Measurements from ENCODE around the gene CDC27. TPM values are rescaled to one million over a fixed set of nuclear protein-coding genes. Genes with fewer than 3 reads are reported as not detected.

Gene CDC27
- polyA plus RNA-seq, 3 donors = 19.7 to 52.0 (median 33.0) TPM

Other genes starting within 250 kb of the CDC27 start
- not detected for gene RPRML, start 210.0 kb downstream of the CDC27 start, polyA plus RNA-seq
- under 1 TPM in 1 of 3 donors, not detected in 2; 0.43 TPM for gene MYL4, start 20.1 kb upstream of the CDC27 start, polyA plus RNA-seq
- gene ITGB3, start 64.5 kb upstream of the CDC27 start, polyA plus RNA-seq = 1 to 10 TPM in 2 of 3 donors, under 1 TPM in 1; 0.01 to 1.6 (median 1.3) TPM
- 1 to 10 TPM; 1.0 to 5.7 (median 3.5) TPM for gene EFCAB13, start 134.7 kb upstream of the CDC27 start, polyA plus RNA-seq